Neural progenitor cell (in vitro differentiated cells): ENCODE data around the gene PARP2. TPM values are rescaled to one million over a fixed set of nuclear protein-coding genes. Genes with fewer than 3 reads are reported as not detected.
"Not testable (repeated sequence)": the region's sequence is repeated elsewhere in the genome, so short reads cannot be mapped to it uniquely, and the experiment has no call there.

ENCODE experiments used
- DNase-seq: peaks from one replicate; pipeline ENCODE4 v3.0.0-alpha.2; 2016; ENCODE audit warnings: low spot score
- H2AFZ ChIP-seq: fragments of 200-600 bp; sonication (generic); replicated peaks from 2 replicates; pipeline ENCODE4 v1.6.1; 2016; ENCODE audit warnings: antibody characterized with exemption
- H3F3A ChIP-seq: fragments of 200-600 bp; sonication (generic); 2 replicates; pipeline ENCODE4 v1.6.1; 2016; ENCODE audit warnings: antibody characterized with exemption, low read depth
- H3K27ac ChIP-seq: fragments of 200-600 bp; sonication (generic); 2 replicates; pipeline ENCODE4 v1.5.1; 2016; ENCODE audit warnings: mild to moderate bottlenecking
- H3K27me3 ChIP-seq: fragments of 200-600 bp; sonication (generic); 2 replicates; pipeline ENCODE4 v1.6.1; 2016; ENCODE audit warnings: mild to moderate bottlenecking, moderate library complexity
- H3K36me3 ChIP-seq: fragments of 200-600 bp; sonication (generic); 2 replicates; pipeline ENCODE4 v1.5.1; 2016
- H3K4me1 ChIP-seq: fragments of 200-600 bp; sonication (generic); 2 replicates; pipeline ENCODE4 v1.6.1; 2016; ENCODE audit warnings: mixed run types
- H3K4me2 ChIP-seq: fragments of 200-600 bp; sonication (generic); 2 replicates; pipeline ENCODE4 v1.6.1; 2016
- H3K4me3 ChIP-seq: fragments of 200-600 bp; sonication (generic); 2 replicates; pipeline ENCODE4 v1.5.1; 2016
- H3K79me2 ChIP-seq: fragments of 200-600 bp; sonication (generic); 2 replicates; pipeline ENCODE4 v1.6.1; 2016; ENCODE audit warnings: low read depth
- H3K9ac ChIP-seq: fragments of 200-600 bp; sonication (generic); 2 replicates; pipeline ENCODE4 v1.6.1; 2016
- H3K9me3 ChIP-seq: fragments of 200-600 bp; sonication (generic); 2 replicates; pipeline ENCODE4 v1.5.1; 2016; ENCODE audit warnings: low read depth
- H4K20me1 ChIP-seq: fragments of 200-600 bp; sonication (generic); 2 replicates; pipeline ENCODE4 v1.6.1; 2016; ENCODE audit warnings: low read depth
- H3K27ac Mint-ChIP-seq: 3 replicates; pipeline ENCODE4 v1.8.0; 2021; ENCODE audit warnings: mixed read lengths
- H3K27me3 Mint-ChIP-seq: 2 replicates; pipeline ENCODE4 v1.8.0; 2022; ENCODE audit warnings: low read depth, mild to moderate bottlenecking, inconsistent platforms, moderate library complexity, mixed read lengths; ENCODE audit not compliant: insufficient read depth
- H3K36me3 Mint-ChIP-seq: 3 replicates; pipeline ENCODE4 v1.8.0; 2021; ENCODE audit warnings: mixed read lengths
- H3K4me1 Mint-ChIP-seq: 3 replicates; pipeline ENCODE4 v1.8.0; 2021; ENCODE audit warnings: mixed read lengths
- H3K4me3 Mint-ChIP-seq: 3 replicates; pipeline ENCODE4 v1.8.0; 2021; ENCODE audit warnings: mild to moderate bottlenecking, moderate library complexity, mixed read lengths
- H3K9me3 Mint-ChIP-seq: 3 replicates; pipeline ENCODE4 v1.8.0; 2020; ENCODE audit warnings: mixed read lengths
- CTCF ChIP-seq: fragments of 200-600 bp; sonication (generic); IDR thresholded peaks from 2 replicates; pipeline ENCODE4 v1.5.1; 2017; ENCODE audit warnings: antibody characterized with exemption, mild to moderate bottlenecking
- EZH2 ChIP-seq: fragments of 200-600 bp; sonication (generic); IDR thresholded peaks from 2 replicates; pipeline ENCODE4 v1.6.1; 2017; ENCODE audit warnings: antibody characterized with exemption, mild to moderate bottlenecking, moderate library complexity
- EZH2phosphoT487 ChIP-seq: fragments of 200-600 bp; sonication (generic); IDR thresholded peaks from 2 replicates; pipeline ENCODE4 v1.6.1; 2017; ENCODE audit warnings: antibody characterized with exemption
- total RNA-seq: library from RNA; depleted of rRNA; stranded (reverse); fragments of >200 nt; gene quantifications from 2 replicates; pipeline ENCODE4 v1.2.3, GENCODE V29; 2015; ENCODE audit warnings: low replicate concordance

Gene PARP2
- total RNA-seq, 1 donor from 2014 or later, result 47.2 TPM

- no peak overlapping the region for H3K4me2 ChIP-seq
- Mint-ChIP-seq H3K4me1 (no peaks in the 10 kb centered on the region), H3K36me3 (peaks cover 42% of the 10 kb centered on the region), H3K27ac (no peak overlapping the region), H3K4me3 (no peak overlapping the region), H3K9me3 (no peaks in the 10 kb centered on the region), H3K27me3 (no peaks in the 10 kb centered on the region)
- no peak for DNase-seq
- no peak for TF ChIP-seq EZH2phosphoT487
- TF ChIP-seq CTCF, result no peak
- TF ChIP-seq EZH2, result no peak
- peaks cover 22% of the 10 kb centered on the region for H3K36me3 ChIP-seq
- no peaks in the 10 kb centered on the region for H3K4me1 ChIP-seq
- peaks cover 1% of the 10 kb centered on the region for H3K79me2 ChIP-seq
- no peak overlapping the region for H3K9ac ChIP-seq
- H3K27ac ChIP-seq, result no peak overlapping the region
- H3F3A ChIP-seq, result no peaks in the 10 kb centered on the region
- H3K9me3 ChIP-seq, result no peaks in the 10 kb centered on the region
- no peaks in the 10 kb centered on the region for H4K20me1 ChIP-seq
- no peaks in the 10 kb centered on the region for H3K27me3 ChIP-seq
- H3K4me3 ChIP-seq, result no peak overlapping the region
- H2AFZ ChIP-seq, result no peak overlapping the region
Observed at GRCh38 chr14:20350282-20350681, 6.8 kb downstream of the PARP2 start.

- Mint-ChIP-seq H3K27me3 (no peaks in the 10 kb centered on the region), H3K4me1 (no peaks in the 10 kb centered on the region), H3K4me3 (no peak overlapping the region), H3K36me3 (peaks cover 42% of the 10 kb centered on the region), H3K9me3 (no peaks in the 10 kb centered on the region), H3K27ac (no peak overlapping the region)
- H3K9ac ChIP-seq, result no peak overlapping the region
- no peaks in the 10 kb centered on the region for H3K4me1 ChIP-seq
- no peak for DNase-seq
- peaks cover 25% of the 10 kb centered on the region for H3K36me3 ChIP-seq
- H3K9me3 ChIP-seq, result no peaks in the 10 kb centered on the region
- H3K4me3 ChIP-seq, result no peak overlapping the region
- H3K79me2 ChIP-seq, result no peaks in the 10 kb centered on the region
- no peaks in the 10 kb centered on the region for H3K27me3 ChIP-seq
- H2AFZ ChIP-seq, result no peak overlapping the region
- H3K27ac ChIP-seq, result no peak overlapping the region
- no peak for TF ChIP-seq EZH2
- no peak for TF ChIP-seq EZH2phosphoT487
- no peak for TF ChIP-seq CTCF
- no peak overlapping the region for H3K4me2 ChIP-seq
- H4K20me1 ChIP-seq, result no peaks in the 10 kb centered on the region
- H3F3A ChIP-seq, result no peaks in the 10 kb centered on the region
Observed at GRCh38 chr14:20350860-20351259, 7.4 kb downstream of the PARP2 start.

GRCh38 chr14:20356422-20356821, 13.0 kb downstream of the PARP2 start:
- Mint-ChIP-seq H3K9me3 (no peaks in the 10 kb centered on the region), H3K4me3 (no peak overlapping the region), H3K4me1 (no peaks in the 10 kb centered on the region), H3K27ac (no peak overlapping the region), H3K27me3 (no peaks in the 10 kb centered on the region), H3K36me3 (peaks cover 40% of the 10 kb centered on the region)
- Histone ChIP-seq H3K79me2 (no peaks in the 10 kb centered on the region), H3K4me3 (no peak overlapping the region), H3K4me1 (no peaks in the 10 kb centered on the region), H3F3A (peaks cover 11% of the 10 kb centered on the region), H3K27ac (no peak overlapping the region), H3K4me2 (no peak overlapping the region), H4K20me1 (no peaks in the 10 kb centered on the region), H3K27me3 (no peaks in the 10 kb centered on the region), H3K9ac (no peak overlapping the region), H3K36me3 (peaks cover 25% of the 10 kb centered on the region), H3K9me3 (no peaks in the 10 kb centered on the region), H2AFZ (no peak overlapping the region)
- no peak for DNase-seq
- TF ChIP-seq CTCF (no peak), EZH2 (no peak), EZH2phosphoT487 (no peak)

- H3K27ac ChIP-seq, H3K27ac Mint-ChIP-seq, H3K9me3 ChIP-seq, H3K4me1 ChIP-seq, H3K4me2 ChIP-seq, H3K9ac ChIP-seq, H3K4me1 Mint-ChIP-seq, H3K4me3 Mint-ChIP-seq, H3K27me3 ChIP-seq, DNase-seq, H3K9me3 Mint-ChIP-seq, H3K79me2 ChIP-seq, H4K20me1 ChIP-seq, H3K4me3 ChIP-seq, H3K27me3 Mint-ChIP-seq, H2AFZ ChIP-seq: not testable (repeated sequence)
- Histone ChIP-seq H3F3A (peaks cover 11% of the 10 kb centered on the region), H3K36me3 (peaks cover 18% of the 10 kb centered on the region)
- H3K36me3 Mint-ChIP-seq, result peaks cover 35% of the 10 kb centered on the region
Observed at GRCh38 chr14:20358474-20358873, 15.0 kb downstream of the PARP2 start.
